ENCODE data around the gene MUC22.
"Not testable (repeated sequence)": the region's sequence is repeated elsewhere in the genome, so short reads cannot be mapped to it uniquely, and the experiment has no call there.

Gene MUC22

DNA sequence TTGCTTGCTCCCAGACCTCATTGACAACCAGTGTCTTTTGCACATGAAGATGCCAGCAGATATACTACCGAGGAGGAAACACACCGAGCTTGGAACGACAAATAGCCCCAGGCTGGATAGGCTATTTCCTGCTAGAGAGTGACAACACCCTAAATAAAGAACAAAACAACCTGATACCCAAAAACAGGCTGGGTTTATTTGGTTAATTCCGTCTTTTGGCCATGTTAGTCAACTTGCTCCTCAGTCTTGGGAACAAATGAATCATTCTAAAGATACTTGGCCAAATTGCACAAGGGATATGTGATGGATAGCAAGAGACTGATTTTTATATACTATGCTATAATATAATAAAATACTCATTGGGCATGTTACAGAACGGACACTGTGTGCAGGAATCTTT lies 11.5 kb upstream of the MUC22 start:
- no peak for DNase-seq (ENCODE audit: low spot score)

DNA sequence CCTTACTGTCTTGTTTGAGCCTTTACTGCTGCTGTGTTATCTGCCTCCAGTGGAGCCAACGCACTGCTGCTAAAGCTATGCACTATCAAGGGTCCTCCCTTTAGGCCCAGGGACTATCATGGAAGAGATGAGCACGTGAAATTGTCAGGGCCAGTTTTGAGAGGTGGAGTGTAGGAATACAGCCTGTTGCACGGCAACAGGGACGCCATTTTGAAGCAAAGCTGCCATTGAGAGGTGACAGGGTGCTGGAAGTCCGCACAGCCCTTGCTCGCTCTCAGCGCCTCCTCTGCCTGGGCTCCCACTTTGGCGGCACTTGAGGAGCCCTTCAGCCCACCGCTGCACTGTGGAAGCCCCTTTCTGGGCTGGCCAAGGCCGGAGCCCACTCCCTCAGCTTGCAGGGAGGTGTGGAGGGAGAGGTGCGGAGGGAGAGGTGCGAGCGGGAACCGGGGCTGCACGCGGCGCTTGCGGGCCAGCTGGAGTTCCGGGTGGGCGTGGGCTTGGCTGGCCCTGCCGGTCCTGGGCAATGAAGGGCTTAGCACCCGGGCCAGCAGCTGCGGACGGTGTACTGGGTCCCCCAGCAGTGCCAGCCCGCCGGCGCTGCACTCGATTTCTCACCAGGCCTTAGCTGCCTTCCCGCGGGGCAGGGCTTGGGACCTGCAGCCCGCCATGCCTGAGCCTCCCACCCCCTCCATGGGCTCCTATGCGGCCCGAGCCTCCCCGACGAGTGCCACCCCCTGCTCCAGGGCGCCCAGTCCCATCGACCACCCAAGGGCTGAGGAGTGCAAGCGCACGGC lies 10.0 kb upstream of the MUC22 start:
- DNase-seq (ENCODE audit: low spot score) = not testable (repeated sequence)

DNA sequence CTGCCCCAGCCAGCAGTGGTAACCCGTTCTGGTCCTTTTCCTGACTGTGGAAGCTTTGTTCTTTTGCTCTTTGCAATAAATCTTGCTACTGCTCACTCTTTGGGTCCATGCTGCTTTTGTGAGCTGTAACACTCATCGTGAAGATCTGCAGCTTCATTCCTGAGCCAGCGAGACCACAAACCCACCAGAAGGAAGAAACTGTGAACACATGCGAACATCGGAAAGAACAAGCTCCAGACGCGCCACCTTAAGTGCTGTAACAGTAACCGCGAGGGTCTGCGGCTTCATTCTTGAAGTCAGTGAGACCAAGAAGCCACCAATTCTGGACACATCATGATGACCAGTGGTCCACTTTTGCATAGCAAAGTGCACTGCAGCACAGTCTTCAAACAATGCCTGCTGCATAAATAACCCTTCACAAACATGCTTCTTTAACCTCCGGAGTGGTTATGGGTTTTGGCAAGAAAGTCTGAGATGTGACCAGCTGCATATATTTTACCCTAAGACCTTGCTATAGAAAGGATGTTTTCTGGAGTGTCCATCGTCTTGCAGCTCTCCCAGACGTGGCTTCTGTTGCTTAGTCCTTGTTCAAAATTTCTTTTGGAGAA lies 8.9 kb upstream of the MUC22 start:
- no peak for DNase-seq (ENCODE audit: low spot score)

DNA sequence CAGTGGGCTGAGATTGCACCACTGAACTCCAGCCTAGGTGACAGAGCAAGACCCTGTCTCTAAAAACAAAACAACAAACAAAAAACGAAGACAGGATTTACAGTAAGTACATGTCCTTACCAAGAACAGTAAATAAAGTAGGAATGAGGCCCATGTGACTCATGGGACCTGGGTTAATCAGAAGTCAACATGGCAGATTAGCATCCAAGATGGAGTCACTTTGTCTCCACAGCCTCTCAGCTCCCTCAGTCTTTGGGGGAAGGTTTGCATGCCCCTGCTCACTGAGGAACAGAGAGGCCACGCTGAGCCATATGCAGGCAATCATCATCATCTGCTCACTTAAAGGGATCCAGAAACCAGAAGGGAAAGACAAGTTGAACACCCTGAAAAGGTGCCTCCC lies 7.8 kb upstream of the MUC22 start:
- DNase-seq (ENCODE audit: low spot score) = no peak

DNA sequence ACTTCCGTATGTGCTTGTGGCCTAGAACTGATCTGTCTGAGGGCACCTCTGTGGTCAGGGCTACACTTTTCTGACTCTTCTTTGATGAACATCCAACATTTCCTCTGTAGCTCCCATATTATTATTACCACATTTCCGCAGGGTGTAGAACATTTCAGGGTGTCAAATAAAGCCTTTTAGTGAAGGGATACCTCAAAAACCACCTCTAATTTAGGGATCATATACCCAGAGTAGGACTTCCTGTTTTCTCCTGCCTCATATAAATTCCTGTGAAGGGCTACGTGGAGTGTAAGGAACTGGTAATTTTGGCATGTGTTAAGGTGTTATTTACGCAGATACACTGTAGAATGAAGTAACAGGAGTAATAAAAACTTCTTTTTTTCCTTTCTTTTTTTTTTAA lies 5.5 kb upstream of the MUC22 start:
- DNase-seq (ENCODE audit: low spot score) = no peak

DNA sequence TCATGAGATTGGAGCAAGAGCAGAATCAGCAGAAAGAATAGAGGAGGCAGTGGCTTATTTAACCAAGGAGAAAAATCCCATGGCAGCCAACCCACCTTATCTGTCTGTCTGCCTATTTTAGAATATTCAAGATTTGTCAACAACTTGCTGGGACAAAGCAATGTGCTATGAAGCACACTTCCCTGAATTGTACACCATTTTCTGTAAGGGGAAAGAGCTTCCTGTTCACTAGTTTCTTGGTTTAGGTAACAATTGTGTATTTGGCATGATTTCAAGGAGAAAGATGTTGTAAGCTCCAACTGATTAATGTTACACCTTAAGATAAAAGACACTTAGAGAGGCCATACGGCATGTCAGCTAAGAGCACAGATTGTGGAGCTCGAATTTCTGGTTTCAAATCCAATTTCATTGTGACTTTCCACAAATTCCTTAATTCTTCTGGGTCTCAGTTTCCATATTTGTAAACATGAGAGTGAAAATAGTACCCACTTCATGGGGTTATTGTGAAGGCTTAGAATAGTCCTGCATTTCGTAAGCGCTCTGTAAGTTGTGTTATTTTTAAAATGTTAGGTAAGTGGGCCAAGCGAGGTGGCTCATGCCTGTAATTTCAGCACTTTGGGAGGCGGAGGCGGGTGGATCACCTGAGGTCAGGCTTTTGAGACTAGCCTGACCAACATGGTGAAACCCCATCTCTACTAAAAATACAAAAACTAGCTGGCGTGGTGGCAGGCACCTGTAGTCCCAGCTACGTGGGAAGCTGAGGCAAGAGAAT lies 4.8 kb upstream of the MUC22 start:
- DNase-seq (ENCODE audit: low spot score) = no peak

DNA sequence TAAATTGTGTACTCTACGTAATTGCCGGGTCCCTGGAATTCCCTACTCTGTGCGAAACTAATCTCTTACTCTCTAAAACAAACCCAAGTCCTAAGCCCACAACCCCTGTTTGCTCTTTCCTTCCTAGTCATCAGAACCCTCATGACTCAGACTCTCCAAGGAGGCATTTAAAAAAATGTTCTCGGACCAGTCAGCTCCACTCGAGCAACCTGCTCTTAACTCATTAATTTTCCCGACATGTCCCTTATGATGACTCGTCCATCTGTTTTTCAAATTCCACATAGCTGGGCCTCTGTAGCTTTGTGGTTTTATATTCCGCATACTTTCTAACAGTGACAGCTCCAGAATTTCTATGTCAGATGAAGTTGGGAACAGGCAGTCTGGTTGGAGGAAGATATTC lies 2.6 kb upstream of the MUC22 start:
- no peak for DNase-seq (ENCODE audit: low spot score)

DNA sequence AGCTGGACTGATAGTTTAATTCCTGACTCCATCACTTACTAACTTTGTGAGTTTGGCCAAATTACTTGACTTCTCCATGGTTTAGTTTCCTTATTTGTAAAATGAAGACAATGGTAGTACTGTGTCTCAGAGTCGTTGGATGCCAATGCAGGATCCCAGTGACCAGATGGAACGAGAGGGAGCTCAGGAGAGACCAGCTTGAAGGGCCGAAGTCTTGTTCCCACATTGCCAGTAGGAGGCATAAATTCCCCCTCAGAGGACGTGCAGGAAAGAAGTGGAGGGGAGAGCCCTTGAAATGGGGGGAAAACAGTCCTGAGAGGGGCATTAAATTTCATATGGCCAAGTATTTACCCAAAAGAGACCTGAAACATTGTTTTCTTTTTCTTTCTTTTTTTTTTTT lies 2.1 kb upstream of the MUC22 start:
- DNase-seq (ENCODE audit: low spot score) = no peak

DNA sequence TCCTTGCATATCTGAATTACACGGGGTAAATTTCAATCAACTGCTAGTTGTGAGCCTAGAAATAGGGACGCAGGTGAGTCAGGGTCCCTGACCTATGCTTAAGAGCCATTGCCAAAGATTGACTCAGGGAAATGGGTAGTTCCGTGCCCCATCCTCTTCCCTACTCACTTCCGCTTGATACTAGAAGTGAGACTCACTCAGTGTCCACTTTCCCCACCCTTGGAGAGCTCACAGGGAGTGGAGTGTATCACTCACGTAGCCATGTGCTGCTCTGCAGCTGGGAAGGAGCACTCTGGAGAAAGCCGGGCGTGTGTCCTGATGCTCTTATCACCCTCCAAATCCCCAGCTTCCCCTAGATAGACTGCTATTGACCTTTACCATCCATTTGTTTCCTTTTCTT lies 543 bp upstream of the MUC22 start:
- DNase-seq (ENCODE audit: low spot score) = no peak

DNA sequence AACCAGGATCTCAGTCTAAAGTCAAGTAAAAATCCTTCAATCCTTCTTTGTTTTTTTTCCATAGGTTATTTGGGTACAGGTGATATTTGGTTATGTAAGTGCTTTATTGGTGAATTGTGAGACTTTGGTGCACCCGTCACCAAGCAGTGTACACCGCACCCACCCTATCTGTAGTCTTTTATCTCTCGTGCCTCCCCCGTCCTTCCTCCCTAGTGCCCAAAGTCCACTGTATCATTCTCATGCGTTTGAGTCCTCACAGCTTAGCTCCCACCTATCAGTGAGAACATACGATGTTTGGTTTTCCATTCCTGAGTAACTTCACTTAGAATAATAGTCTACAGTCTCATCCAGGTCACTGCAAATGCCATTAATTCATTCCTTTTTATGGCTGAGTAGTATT lies 879 bp downstream of the MUC22 start:
- no peak for DNase-seq (ENCODE audit: low spot score)

DNA sequence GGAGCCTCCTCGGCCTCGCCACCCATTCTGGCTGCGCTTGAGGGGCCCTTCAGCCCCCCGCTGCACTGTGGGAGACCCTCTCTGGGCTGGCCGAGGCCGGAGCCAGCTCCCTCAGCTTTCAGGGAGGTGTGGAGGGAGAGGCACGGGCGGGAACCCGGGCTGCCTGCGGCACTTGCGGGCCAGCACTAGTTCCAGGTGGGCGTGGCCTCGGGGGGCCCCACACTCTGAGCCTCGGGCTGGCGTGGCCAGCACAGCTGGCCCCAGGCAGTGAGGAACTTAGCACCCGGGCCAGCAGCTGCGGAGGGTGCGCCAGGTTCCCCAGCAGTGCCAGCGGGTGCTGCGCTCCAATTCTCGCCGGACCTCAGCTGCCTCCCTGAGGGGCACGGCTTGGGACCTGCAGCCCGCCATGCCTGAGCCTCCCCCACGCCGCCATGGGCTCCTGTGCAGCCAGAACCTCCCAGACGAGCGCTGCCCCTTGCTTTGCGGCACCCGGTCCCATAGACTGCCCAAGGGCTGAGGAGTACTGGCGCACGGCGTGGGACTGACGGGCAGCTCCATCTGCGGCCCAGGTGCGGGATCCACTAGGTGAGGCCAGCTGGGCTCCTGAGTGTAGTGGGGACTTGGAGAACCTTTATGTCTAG lies 6.5 kb downstream of the MUC22 start:
- no peak for DNase-seq (ENCODE audit: low spot score)

DNA sequence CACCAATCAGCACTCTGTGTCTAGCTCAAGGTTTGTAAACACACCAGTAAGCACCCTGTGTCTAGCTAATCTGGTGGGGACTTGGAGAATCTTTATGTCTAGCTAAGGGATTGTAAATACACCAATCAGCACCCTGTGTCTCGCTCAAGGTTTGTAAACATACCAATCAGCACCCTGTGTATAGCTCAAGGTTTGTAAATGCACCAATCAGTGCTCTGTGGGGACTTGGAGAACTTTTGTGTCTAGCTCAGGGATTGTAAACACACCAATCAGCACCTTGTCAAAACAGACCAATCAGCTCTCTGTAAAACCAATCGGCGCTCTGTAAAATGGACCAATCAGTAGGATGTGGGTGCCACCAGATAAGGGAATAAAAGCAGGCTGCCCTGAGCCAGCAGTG lies 7.2 kb downstream of the MUC22 start:
- not testable (repeated sequence) for DNase-seq (ENCODE audit: low spot score)

DNA sequence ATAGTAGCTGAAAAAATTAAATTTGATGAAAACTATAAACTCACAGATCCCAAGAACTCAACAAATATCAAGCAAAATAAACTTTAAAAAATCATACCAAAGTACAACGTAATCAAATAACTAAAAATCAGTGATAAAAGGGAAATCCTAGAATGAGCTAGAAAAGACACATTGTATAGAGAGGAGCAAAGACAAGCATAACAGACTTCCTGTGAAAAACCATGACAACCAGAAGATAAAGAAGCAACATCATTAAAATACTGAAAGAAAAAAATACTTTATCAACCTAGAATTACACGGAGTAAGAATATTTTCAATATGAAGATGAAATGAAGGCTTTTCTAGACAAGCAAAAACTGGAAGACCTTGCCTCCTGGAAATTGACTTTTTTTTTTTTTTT lies 9.8 kb downstream of the MUC22 start:
- no peak for DNase-seq (ENCODE audit: low spot score)

DNA sequence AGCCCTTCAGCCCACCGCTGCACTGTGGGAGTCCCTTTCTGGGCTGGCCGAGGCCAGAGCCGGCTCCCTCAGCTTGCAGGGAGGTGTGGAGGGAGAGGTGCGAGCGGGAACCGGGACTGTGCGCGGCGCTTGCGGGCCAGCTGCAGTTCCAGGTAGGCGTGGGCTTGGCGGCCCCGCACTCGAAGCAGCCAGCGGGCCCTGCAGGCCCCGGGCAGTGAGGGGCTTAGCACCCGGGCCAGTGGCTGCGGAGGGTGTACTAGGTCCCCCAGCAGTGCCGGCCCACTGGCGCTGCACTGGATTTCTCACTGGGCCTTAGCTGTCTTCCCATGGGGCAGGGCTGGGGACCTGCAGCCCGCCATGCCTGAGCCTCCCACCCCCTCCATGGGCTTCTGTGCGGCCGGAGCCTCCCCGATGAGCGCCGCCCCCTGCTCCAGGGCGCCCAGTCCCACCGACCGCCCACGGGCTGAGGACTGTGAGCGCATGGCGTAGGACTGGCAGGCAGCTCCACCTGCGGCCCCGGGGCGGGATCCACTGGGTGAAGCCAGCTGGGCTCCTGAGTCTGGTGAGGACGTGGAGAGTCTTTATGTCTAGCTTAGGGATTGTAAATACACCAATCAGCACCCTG lies 10.5 kb downstream of the MUC22 start:
- DNase-seq (ENCODE audit: low spot score) = not testable (repeated sequence)

DNA sequence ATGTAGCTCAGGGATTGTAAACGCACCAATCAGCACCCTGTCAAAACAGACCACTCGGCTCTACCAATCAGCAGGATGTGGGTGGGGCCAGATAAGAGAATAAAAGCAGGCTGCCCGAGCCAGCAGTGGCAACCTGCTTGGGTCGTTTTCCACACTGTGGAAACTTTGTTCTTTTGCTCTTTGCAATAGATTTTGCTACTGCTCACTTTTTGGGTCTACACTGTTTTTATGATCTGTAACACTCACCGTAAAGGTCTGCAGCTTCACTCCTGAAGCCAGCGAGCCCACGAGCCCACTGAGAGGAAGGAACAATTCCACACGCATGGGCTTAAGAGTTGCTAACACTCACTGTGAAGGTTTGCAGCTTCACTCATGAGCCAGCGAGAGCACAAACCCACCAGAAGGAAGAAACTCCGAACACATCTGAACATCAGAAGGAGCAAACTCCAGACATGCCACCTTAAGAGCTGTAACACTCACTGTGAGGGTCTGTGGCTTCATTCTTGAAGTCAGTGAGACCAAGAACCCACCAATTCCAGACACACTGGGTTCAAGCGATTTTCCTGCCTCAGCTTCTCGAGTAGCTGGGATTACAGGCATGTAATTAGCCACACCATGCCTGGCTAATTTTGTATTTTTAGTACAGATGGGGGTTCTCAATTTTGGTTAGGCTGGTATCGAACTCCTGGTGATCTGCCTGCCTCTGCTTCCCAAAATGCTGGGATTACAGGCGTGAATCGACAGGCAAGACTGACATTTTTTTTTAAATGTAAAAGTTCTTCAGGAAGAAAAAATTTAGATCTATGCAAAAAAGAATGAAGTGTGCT lies 11.6 kb downstream of the MUC22 start:
- not testable (repeated sequence) for DNase-seq (ENCODE audit: low spot score)

DNA sequence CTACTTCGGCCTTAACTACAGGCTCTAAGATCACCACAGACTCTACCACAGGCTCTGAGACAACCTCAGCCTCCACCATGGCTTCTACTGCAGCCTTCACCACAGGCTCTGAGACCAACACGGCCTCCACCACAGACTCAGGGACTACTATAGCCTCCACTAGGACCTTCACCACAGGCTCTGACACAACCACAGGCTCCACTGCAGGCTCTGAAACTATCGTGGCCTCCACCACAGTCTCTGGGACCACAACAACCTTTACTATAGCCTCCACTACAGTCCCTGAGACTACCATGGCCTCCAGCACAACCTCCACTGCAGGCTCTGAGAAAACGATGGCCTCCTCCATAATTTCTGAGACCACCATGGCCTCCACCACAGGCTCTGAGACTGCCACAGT lies 15.3 kb downstream of the MUC22 start:
- DNase-seq (ENCODE audit: low spot score) = no peak

DNA sequence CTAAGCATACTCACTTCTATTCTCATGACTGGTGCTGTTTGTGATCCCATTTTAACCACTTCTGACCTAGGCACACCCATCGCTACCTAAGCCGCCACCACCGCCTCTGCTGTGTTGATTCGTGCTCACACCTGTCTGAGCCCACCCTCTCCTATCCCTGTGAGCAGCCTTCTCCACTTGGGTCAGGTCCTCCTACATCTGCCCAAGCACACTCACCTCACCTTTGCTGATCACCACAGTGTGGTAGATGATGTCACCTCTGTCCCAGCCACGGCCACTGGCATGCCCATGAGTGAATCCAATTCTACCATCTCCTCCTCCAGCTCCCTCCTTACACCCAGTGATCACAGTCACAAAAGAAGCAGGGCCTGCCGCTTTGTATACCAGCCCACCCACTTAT lies 20.8 kb downstream of the MUC22 start:
- DNase-seq (ENCODE audit: low spot score) = no peak

DNA sequence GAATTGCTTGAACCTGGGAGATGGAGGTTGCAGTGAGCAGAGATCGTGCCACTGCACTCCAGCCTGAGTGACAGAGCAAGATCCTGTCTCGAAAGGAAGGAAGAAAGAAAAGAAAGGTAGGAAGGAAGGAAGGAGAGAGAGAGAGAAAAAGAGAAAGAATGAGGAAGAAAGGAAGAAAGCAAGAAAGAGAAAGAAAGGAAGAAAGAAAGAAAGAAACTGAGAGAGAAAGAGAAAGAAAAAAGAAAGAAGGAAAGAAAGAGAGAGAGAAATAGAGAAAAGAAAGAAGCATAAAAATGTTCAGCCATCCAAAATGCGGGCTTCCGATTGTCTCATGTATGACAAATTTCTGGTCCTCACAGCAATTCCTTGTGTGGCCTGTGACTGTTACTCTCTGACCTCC lies 22.8 kb downstream of the MUC22 start:
- no peak for DNase-seq (ENCODE audit: low spot score)

DNA sequence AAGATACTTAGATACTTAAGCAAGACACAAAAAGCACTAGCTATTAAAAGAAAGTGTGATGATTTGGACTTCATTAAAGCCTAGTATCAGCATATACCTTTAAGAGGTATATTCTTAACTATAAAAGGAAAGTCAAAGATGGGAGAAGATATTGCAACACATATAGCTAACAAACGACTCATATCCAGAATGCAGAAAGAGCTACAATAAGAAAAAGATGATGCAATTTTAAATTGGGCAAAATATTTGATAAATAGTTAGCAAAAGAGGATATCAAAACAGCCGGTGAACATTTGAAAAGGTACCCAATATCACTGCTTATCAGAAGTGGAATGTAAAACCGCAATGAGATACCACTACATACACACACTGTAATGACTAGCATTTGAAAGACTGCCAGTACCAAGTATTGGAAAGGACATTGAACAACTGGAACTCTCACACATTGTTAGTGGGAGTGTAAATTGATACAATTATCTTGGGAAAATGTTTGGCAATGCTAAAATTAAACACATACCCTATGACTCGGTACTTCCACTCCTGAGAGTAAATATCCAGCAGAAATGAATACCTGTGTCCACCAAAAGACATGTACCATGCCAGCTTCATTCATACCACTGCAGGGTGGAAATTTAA lies 25.7 kb downstream of the MUC22 start:
- no peak for DNase-seq (ENCODE audit: low spot score)

DNA sequence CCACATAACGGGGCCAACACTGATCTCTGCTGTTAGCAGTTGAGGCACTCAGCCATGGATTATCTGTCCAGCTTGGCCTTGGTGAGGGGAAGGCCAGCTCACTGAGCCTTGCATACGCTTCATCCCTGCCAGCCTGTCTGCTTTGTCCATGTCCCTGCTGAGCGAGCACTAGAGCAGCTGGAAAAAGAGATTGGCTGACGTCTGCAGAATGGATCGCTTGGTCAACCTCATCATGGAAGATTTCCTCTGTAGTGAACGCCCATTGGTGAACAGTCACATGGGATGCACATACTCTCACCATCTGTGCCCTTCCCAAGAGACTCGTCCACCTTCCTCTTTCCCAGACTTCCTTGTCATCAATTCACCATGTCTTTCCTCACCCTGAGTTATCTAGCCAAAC lies 26.9 kb downstream of the MUC22 start:
- no peak for DNase-seq (ENCODE audit: low spot score)

DNA sequence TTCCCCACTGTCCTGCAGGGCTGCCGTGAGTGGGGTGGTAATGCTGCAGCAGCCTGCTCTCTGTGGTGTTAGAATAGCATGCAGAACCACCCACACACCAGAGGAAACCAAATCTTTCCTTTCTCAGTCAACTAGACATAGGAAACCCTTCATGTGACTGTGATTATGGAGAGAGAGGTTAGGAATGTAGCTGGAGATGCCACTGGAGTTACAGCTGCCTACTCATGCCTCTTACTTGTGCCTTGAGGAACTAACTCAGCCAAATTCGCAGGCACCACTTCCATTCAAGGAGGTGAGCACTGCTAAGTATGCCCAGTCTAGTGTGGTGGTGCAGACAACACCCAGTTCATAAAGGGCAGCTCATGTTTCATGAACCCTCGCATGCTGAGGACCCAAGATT lies 27.4 kb downstream of the MUC22 start:
- DNase-seq (ENCODE audit: low spot score) = no peak

Measured in CD4-positive, alpha-beta T cell treated with Interleukin-2 at 100 ng/mL for 4 hours (primary cell).